HG03066 (cell line): Measurements from ENCODE around the gene EML5.

Experiments
- ATAC-seq: cut with Tn5 transposase; IDR thresholded peaks from one replicate; pipeline ENCODE4 v1.9.1; 2021; ENCODE audit warnings: low read depth; ENCODE audit not compliant: unreplicated experiment

Gene EML5

DNA sequence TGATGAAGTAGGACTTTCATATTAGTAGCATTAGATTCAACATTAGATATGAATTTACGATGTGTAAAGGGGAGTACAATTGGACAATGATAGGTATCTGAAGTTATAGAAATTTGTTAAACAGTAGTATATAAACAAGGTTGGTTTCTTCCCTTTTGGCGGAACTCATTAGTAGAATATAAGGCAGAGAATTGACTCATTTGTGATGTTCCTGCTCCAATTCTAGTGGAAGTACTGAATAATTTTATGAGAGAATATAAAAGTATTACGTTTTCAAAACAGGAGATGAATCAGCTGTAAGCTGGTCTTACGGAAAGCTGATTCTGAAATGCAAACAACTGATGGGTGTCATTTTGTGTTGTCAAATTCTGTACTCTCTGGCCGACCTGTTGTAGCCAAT, 216.5 kb downstream of the EML5 start:
- ATAC-seq, result no peak

DNA sequence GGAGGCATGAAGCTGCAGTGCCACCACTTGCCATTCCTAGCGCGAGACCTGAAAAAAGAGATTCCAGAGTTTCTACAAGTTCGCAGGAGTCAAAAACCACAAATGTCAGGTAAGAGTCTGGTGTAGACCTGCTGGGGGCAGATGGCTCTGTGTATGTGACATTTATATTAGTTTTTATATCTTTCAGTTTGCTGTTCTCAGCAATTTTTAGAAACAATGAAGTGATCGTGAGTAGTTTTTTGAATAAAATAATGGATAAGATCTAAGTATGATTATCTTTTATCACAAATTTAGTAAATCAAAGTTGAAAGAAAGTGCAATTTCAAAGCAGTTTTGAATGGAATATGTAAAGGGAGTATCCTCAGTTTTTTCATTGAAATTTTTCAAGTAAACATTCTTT, 220.6 kb downstream of the EML5 start:
- no peak for ATAC-seq

GRCh38 chr14:88568196-88568595, 224.6 kb downstream of the EML5 start:
- ATAC-seq, result no peak

- no peak for ATAC-seq
Observed at GRCh38 chr14:88565427-88565826, 227.3 kb downstream of the EML5 start.

GRCh38 chr14:88563845-88564244, 228.9 kb downstream of the EML5 start:
- no peak for ATAC-seq

- ATAC-seq, result peak; percentile 93
Observed at GRCh38 chr14:88562831-88563686, 229.7 kb downstream of the EML5 start, which contains the start of gene ZC3H14. Gene ZC3H14, plus strand, starts transcription at chr14:88563037. Its CDS starts 97 bp downstream, at chr14:88563134.

GRCh38 chr14:88562532-88562830, 230.3 kb downstream of the EML5 start:
- no peak for ATAC-seq
